ENCODE data around the gene NR1I3. TPM values are rescaled to one million over a fixed set of nuclear protein-coding genes. Genes with fewer than 3 reads are reported as not detected.

NR1I3 gene
- total RNA-seq, 6 donors from 2014 or later = not detected

DNA sequence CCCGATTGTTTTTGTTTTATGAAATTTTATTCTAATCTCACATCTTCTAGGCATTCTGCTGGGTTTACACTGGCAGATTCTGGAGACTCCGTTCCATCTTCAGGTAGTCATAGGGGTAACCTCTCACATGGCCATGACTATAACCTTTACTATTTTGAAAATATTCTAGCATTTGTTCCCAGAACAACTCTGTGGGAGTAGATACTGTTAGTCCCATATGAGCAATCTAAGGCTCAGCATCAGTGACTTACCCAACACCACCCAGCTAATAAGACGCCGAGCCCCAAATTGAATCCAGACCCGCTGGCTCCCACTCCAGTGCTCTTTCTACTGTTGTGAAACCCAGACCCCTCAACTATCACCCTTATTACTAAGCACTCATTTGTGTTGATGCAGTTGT is 49.0 kb downstream of the NR1I3 start:
- no peak for ATAC-seq (ENCODE audit: low FRiP score in 2 of 2)
- peaks cover 29 to 35% (median 31%) of the 10 kb centered on the region in 4 donors for H3K4me1 ChIP-seq
- no peak overlapping the region for H3K27ac ChIP-seq
- peaks cover 0 to 10% (median 0%) of the 10 kb centered on the region in 4 donors for H3K36me3 ChIP-seq
- WGBS, 2 donors = 97 to 99% methylated on average over 5 of the region's 5 CpGs
- H3K4me3 ChIP-seq = no peak overlapping the region
- H3K27me3 ChIP-seq = no peaks in the 10 kb centered on the region
- no peak for TF ChIP-seq EP300 (IDR thresholded peaks at IDR 0.05)
- no peak for TF ChIP-seq POLR2AphosphoS5 (IDR thresholded peaks at IDR 0.05)
- no peak for TF ChIP-seq POLR2A (IDR thresholded peaks at IDR 0.05)
- TF ChIP-seq, protein P1, sequence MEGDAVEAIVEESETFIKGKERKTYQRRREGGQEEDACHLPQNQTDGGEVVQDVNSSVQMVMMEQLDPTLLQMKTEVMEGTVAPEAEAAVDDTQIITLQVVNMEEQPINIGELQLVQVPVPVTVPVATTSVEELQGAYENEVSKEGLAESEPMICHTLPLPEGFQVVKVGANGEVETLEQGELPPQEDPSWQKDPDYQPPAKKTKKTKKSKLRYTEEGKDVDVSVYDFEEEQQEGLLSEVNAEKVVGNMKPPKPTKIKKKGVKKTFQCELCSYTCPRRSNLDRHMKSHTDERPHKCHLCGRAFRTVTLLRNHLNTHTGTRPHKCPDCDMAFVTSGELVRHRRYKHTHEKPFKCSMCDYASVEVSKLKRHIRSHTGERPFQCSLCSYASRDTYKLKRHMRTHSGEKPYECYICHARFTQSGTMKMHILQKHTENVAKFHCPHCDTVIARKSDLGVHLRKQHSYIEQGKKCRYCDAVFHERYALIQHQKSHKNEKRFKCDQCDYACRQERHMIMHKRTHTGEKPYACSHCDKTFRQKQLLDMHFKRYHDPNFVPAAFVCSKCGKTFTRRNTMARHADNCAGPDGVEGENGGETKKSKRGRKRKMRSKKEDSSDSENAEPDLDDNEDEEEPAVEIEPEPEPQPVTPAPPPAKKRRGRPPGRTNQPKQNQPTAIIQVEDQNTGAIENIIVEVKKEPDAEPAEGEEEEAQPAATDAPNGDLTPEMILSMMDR (IDR thresholded peaks at IDR 0.05) = no peak
- H3K9me3 ChIP-seq = no peaks in the 10 kb centered on the region
- no peak for DNase-seq

DNA sequence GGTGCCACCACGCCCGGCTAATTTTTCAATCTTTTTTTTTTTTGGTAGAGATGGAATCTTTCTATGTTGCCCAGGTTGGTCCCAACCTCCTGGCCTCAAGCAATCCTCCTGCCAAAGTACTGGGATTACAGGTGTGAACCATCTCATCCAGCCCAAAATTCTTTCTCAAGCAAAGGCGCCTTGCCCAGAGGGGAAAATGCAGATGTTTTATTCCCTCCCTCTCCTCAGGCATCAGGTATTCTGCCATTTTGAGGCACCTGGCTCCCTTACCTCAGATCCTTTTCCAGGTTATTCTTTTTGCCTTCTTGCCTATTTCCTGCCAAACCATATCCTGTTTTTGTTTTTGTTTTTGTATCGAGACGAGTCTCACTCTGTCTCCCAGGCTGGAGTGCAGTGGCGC is 49.6 kb downstream of the NR1I3 start:
- TF ChIP-seq POLR2A (IDR thresholded peaks at IDR 0.05) = no peak
- TF ChIP-seq POLR2AphosphoS5 (IDR thresholded peaks at IDR 0.05) = no peak
- no peak for TF ChIP-seq EP300 (IDR thresholded peaks at IDR 0.05)
- TF ChIP-seq, protein P1 (IDR thresholded peaks at IDR 0.05) = no peak
- no peak overlapping the region for H3K4me3 ChIP-seq
- H3K36me3 ChIP-seq = peaks cover 0 to 10% (median 0%) of the 10 kb centered on the region in 4 donors
- H3K27me3 ChIP-seq = no peaks in the 10 kb centered on the region
- 73% methylated on average over 6 of the region's 6 CpGs for WGBS, 2 donors
- peaks cover 33 to 41% (median 34%) of the 10 kb centered on the region in 4 donors for H3K4me1 ChIP-seq
- no peak overlapping the region for H3K27ac ChIP-seq
- H3K9me3 ChIP-seq = no peaks in the 10 kb centered on the region
- no peak for DNase-seq
- ATAC-seq (ENCODE audit: low FRiP score in 2 of 2) = no peak

DNA sequence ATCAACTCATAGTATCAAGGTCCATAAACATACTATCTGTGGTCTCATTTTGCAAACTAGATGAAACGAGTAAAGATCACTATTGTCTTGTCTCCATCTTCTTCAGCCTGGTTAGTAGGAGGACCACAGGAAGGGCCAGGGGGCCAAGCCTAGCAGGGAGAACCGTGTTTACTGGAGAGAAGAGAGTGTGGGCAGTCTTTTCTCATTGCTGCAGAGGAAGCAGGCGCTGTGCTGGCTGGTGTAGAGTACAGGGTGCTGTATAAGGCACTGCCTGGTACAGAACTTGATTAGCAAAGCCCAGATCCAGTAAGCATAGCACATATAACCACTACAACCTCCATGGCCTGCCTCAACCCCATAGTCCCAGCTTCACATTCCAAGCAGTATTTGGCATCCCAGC is 50.7 kb downstream of the NR1I3 start:
- TF ChIP-seq POLR2A (IDR thresholded peaks at IDR 0.05) = no peak
- TF ChIP-seq, protein P1 (IDR thresholded peaks at IDR 0.05) = no peak
- TF ChIP-seq POLR2AphosphoS5 (IDR thresholded peaks at IDR 0.05) = no peak
- no peak for TF ChIP-seq EP300 (IDR thresholded peaks at IDR 0.05)

DNA sequence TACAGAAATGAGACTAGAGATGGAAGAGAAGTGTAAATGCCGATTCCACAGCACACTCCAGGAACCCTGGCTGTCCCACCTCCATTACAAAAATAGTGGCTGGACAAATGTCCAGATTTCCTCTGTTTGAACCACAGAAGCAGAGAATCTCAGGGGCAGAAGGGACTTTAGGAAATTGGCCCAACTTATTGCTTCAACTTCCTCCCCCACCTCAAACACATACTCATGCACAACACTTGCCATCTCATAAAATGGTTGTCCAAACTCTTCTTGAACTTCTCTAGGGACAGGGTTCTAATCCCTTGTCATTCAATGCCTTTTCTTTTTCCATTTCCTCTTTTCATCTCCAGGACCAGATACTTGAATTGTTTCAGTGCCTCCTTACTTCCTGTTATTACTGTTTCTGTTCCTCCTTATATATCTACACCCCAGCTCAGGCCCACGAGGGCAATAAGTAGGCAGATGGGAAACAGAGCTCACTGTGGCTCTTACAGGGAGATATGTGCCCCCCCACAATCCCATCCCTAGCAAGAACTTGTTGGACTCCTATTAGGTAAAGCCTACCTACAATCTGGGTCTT is 52.2 kb downstream of the NR1I3 start:
- Histone ChIP-seq H3K9me3 (no peaks in the 10 kb centered on the region), H3K4me3 (no peak overlapping the region), H3K27me3 (no peaks in the 10 kb centered on the region), H3K36me3 (no peaks in the 10 kb centered on the region), H3K4me1 (peaks cover 33 to 40% (median 34%) of the 10 kb centered on the region in 4 donors), H3K27ac (peak overlapping the region; percentile 48 to 79 (median 73))
- DNase-seq (no peak), ATAC-seq (ENCODE audit: low FRiP score in 2 of 2) (peak in 1 of 2 donors; percentile 65)
- 12 to 26% methylated on average over 2 of the region's 2 CpGs for WGBS, 2 donors
- TF ChIP-seq POLR2A (IDR thresholded peaks at IDR 0.05) (peak in 1 of 4 donors; percentile 5), POLR2AphosphoS5 (IDR thresholded peaks at IDR 0.05) (no peak)

More for the DNA sequence above, 50.7 kb downstream of the NR1I3 start:
- Histone ChIP-seq H3K4me3 (no peak overlapping the region), H3K27me3 (no peaks in the 10 kb centered on the region), H3K36me3 (peaks cover 0 to 10% (median 0%) of the 10 kb centered on the region in 4 donors), H3K27ac (no peak overlapping the region), H3K9me3 (no peaks in the 10 kb centered on the region), H3K4me1 (peaks cover 33 to 40% (median 34%) of the 10 kb centered on the region in 4 donors)
- 75 to 77% methylated on average over 3 of the region's 3 CpGs for WGBS, 2 donors
- DNase-seq (no peak), ATAC-seq (ENCODE audit: low FRiP score in 2 of 2) (no peak)

DNA sequence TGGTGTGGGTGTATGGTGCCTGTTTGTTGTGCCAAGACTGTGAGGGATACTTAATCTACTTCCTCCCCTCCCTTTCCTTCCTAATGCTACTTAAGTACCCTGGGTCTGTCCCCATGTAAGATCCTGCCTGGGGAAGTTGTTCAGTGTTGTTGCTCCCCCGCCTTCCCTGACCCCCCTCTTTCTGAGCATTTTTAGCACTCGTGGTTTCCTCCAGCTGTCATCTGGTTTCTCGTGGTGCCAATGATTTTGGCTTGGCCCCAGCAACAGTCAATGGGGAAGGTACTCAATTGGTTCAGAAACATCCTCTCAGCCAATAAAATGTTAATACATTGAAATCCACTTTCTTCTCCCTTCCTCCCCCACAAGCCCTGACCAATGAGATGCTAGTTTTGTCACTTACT is 52.7 kb downstream of the NR1I3 start:
- ATAC-seq (ENCODE audit: low FRiP score in 2 of 2) (peak; percentile 89), DNase-seq (peak in 1 of 2 donors; percentile 81)
- TF ChIP-seq POLR2AphosphoS5 (IDR thresholded peaks at IDR 0.05) (peak; percentile 47 to 80), POLR2A (IDR thresholded peaks at IDR 0.05) (peak in 2 of 4 donors; percentile 14 to 19)
- TF ChIP-seq, protein P1 (IDR thresholded peaks at IDR 0.05) = no peak
- Histone ChIP-seq H3K27me3 (no peaks in the 10 kb centered on the region), H3K36me3 (no peaks in the 10 kb centered on the region), H3K27ac (peak overlapping the region; percentile 48 to 79 (median 73)), H3K4me3 (no peak overlapping the region), H3K4me1 (peaks cover 33 to 40% (median 34%) of the 10 kb centered on the region in 4 donors), H3K9me3 (no peaks in the 10 kb centered on the region)
- 3 to 4% methylated on average over 3 of the region's 3 CpGs for WGBS, 2 donors

Measured in upper lobe of left lung (tissue), 6 donors.